ENCODE data around the gene NRN1. TPM values are rescaled to one million over a fixed set of nuclear protein-coding genes. Genes with fewer than 3 reads are reported as not detected.

The NRN1 gene
- total RNA-seq, 4 donors from 2014 or later = 1.3 to 23.0 (median 9.1) TPM

GRCh38 chr6:5950361-5950785, 56.4 kb downstream of the NRN1 start:
- no peaks in the 10 kb centered on the region for H3K27me3 ChIP-seq
- no peaks in the 10 kb centered on the region for H3K36me3 ChIP-seq
- no peak for TF ChIP-seq POLR2A (IDR thresholded peaks at IDR 0.05)
- peak in 3 of 4 experiments; percentile 14 to 27 (median 17) for TF ChIP-seq CTCF (IDR thresholded peaks at IDR 0.05)
- intact Hi-C loops (cut with DNase I; ENCODE audit: low total_unique reads) = no loop called here
- no peaks in the 10 kb centered on the region for H3K4me1 ChIP-seq
- no peak overlapping the region for H3K27ac ChIP-seq
- DNase-seq = no peak
- no peak overlapping the region for H3K4me3 ChIP-seq
- no peaks in the 10 kb centered on the region for H3K9me3 ChIP-seq

Data from uterus (tissue), 4 donors.